Small intestine (tissue), 7 donors: ENCODE results near the gene ARPP21. TPM values are rescaled to one million over a fixed set of nuclear protein-coding genes. Genes with fewer than 3 reads are reported as not detected.

Source experiments
- DNase-seq, 2 donors: peaks; one replicate each; pipeline versions ENCODE4 v3.0.0 to v3.0.0-alpha.2; 2013
- FAIRE-seq: peaks from 2 replicates; lab custom pipeline; 2012; peaks lifted over from hg19 to GRCh38; lab: Jason Lieb, UNC
- H3K27ac ChIP-seq, 3 donors: one replicate each; pipeline ENCODE4 v1.5.1; 2013; ENCODE audit warnings: low read length in 2 of 3, mild to moderate bottlenecking in 2 of 3, control low read depth in 1 of 3, inconsistent platforms in 1 of 3, low read depth in 1 of 3, moderate library complexity in 1 of 3
- H3K27me3 ChIP-seq, 3 donors: one replicate each; pipeline ENCODE4 v1.6.1; 2013; ENCODE audit warnings: low read length in 3 of 3, inconsistent platforms in 1 of 3; ENCODE audit not compliant: control insufficient read depth in 3 of 3, insufficient read depth in 3 of 3
- H3K36me3 ChIP-seq, 3 donors: one replicate each; pipeline ENCODE4 v1.6.1; 2013; ENCODE audit warnings: low read length in 3 of 3, inconsistent platforms in 1 of 3, low read depth in 1 of 3, mild to moderate bottlenecking in 1 of 3, moderate library complexity in 1 of 3; ENCODE audit not compliant: control insufficient read depth in 3 of 3, insufficient read depth in 2 of 3
- H3K4me1 ChIP-seq, 3 donors: one replicate each; pipeline ENCODE4 v1.6.1; 2013; ENCODE audit warnings: low read length in 2 of 3, inconsistent platforms in 1 of 3, low read depth in 1 of 3, mild to moderate bottlenecking in 1 of 3, moderate library complexity in 1 of 3; ENCODE audit not compliant: control insufficient read depth in 3 of 3, insufficient read depth in 2 of 3
- H3K4me3 ChIP-seq, 3 donors: one replicate each; pipeline ENCODE4 v1.5.1; 2013; ENCODE audit warnings: low read length in 3 of 3, control low read depth in 1 of 3, inconsistent platforms in 1 of 3, low read depth in 1 of 3, mild to moderate bottlenecking in 1 of 3, moderate library complexity in 1 of 3
- H3K9me3 ChIP-seq, 2 donors: one replicate each; pipeline ENCODE4 v1.6.1; 2013; ENCODE audit warnings: low read depth in 1 of 2, low read length in 1 of 2; ENCODE audit not compliant: control insufficient read depth in 2 of 2, insufficient read depth in 1 of 2
- WGBS, 3 donors: extraction: QIAGEN DNeasy Blood & Tissue Kit; methylation state at CpG; one replicate each; pipeline ENCODE4 v1.1.7; 2013; 5-methylcytosine and 5-hydroxymethylcytosine counted together
- polyA plus RNA-seq, 4 donors: library from polyadenylated mRNA; stranded (reverse) in 3 of 4; unstranded in 1 of 4; fragments of 200-250 nt in 3 of 4; fragments of 120-200 nt in 1 of 4; gene quantifications; one replicate each; pipeline versions ENCODE4 v1.2.1 to v1.2.3, GENCODE V29; 2013
- donor health status: healthy with polysubstance abuse.
- donor health status: control.
- donor health status: control.
- donor health status: Bipolar disorder and iron deficiency.
- donor health status: healthy.

Gene ARPP21
- polyA plus RNA-seq, 4 donors, result 0.74 to 1.4 TPM; not detected in 2

DNA sequence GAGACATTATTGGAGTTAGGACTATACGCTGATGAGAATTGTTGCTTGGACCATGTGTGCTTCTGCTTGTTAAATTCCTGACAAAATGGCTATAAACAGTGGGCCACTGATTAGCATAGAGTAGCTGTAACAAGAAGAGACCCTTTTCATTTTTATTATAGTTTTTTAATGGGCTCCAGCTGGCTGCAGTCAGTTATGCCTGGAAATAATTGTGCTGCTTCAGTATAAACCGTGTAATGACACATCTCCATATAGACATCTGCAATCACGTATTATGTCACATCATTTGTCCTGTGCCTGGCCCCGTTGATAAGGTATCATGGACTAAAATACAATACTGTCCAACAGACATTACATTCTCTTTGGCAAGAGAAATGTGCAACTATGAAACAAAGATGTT is 50.9 kb downstream of the ARPP21 start:
- no peaks in the 10 kb centered on the region for H3K4me1 ChIP-seq
- no peaks in the 10 kb centered on the region for H3K27me3 ChIP-seq
- 57 to 68% (median 64%) methylated on average over 4 of the region's 4 CpGs for whole genome bisulfite sequencing, 3 donors
- H3K9me3 ChIP-seq, result no peaks in the 10 kb centered on the region
- DNase-seq (no peak), FAIRE-seq (no peak)
- no peak overlapping the region for H3K4me3 ChIP-seq
- no peak overlapping the region for H3K27ac ChIP-seq
- H3K36me3 ChIP-seq, result no peaks in the 10 kb centered on the region

DNA sequence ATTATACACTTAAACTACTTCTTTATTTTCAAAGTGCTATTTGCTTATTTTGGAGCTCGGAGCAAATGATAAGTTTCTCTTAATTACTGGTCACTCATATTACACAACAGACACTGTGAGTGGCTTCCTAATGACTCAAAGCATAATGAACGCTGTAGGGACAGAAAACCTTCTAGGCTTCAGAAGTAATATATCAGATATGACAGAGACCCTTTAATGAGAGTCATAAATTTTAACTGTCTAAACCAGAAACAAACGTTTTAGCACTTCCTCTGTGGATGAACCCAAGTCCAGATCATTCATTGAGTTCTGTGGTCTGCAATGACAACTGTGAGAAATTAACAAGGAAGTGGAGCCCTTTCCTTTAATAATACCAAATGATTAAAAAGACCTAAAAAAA is 66.6 kb downstream of the ARPP21 start:
- 37 to 40% (median 38%) methylated on average over 3 of the region's 3 CpGs for WGBS, 3 donors
- Histone ChIP-seq H3K4me3 (no peak overlapping the region), H3K4me1 (no peaks in the 10 kb centered on the region), H3K27ac (no peak overlapping the region), H3K9me3 (peaks cover 0 to 2% of the 10 kb centered on the region in 2 donors), H3K27me3 (no peaks in the 10 kb centered on the region), H3K36me3 (no peaks in the 10 kb centered on the region)
- no peak for FAIRE-seq
- DNase-seq, result no peak

DNA sequence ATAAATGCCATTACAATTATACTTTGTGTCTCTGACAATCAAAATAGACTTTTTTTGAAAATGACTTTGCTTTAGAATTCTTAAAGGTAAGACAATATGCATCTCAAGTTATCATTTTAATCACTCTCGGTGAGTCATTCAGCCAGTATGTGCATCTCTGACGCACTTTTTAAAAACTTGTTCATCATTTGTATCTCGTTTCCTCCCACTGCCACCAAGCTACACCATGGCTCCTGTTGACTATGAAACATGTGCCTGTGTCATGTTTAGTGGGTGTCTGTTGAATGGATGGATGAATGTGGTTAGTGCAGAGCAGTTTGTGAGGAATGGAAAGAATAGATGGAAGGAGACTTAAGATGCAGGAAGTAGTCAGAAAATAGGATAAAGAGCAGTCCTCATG is 68.6 kb downstream of the ARPP21 start:
- Histone ChIP-seq H3K36me3 (no peaks in the 10 kb centered on the region), H3K9me3 (peaks cover 0 to 2% of the 10 kb centered on the region in 2 donors), H3K27me3 (no peaks in the 10 kb centered on the region), H3K27ac (no peak overlapping the region), H3K4me1 (no peaks in the 10 kb centered on the region), H3K4me3 (no peak overlapping the region)
- no peak for DNase-seq
- WGBS, 3 donors, result 72 to 83% (median 78%) methylated on average over 3 of the region's 3 CpGs
- no peak for FAIRE-seq

DNA sequence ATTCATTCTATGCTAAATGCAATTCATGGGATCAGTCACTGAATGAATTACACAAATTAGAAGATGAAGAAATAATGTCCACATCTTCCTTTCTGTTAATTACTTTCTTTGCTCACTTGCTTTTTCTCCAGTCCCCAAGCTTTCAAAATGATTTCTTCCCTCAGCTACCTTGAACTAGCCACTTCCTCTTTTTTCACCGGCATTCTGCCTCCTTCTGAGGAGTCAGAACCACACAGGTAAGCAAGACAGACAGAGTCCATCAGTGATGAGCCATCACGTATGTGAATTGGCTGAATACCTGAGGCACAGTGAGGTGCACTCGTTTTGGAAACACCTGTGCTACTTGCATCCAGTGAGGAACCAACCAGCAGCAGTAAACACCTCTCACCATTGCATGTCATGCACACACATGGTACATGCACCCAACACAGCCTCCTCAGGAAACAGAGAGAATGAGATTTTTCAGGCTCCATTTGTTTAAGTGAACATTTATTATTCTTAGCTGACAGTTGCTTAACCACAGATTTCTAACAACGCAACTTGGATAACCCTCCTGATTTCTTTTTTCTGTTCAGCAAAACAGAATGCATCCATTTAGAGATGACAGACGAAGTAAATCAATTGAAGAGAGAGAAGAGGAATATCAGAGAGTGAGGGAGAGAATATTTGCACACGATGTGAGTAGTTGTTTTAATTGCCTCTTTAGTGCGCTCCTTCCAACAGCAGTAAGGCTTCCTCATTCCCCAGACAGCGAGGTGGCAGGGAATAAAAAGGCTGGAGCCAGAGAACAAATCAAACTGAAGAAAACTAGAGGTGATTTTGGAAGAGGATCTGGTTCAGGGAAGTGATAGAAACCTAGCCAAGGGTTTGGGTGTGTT is 69.3 kb downstream of the ARPP21 start:
- Histone ChIP-seq H3K27ac (no peak overlapping the region), H3K9me3 (peaks cover 0 to 2% of the 10 kb centered on the region in 2 donors), H3K4me1 (no peaks in the 10 kb centered on the region), H3K4me3 (no peak overlapping the region), H3K36me3 (no peaks in the 10 kb centered on the region), H3K27me3 (no peaks in the 10 kb centered on the region)
- DNase-seq (no peak), FAIRE-seq (no peak)
- 60 to 66% (median 61%) methylated on average over 8 of the region's 8 CpGs for WGBS, 3 donors

DNA sequence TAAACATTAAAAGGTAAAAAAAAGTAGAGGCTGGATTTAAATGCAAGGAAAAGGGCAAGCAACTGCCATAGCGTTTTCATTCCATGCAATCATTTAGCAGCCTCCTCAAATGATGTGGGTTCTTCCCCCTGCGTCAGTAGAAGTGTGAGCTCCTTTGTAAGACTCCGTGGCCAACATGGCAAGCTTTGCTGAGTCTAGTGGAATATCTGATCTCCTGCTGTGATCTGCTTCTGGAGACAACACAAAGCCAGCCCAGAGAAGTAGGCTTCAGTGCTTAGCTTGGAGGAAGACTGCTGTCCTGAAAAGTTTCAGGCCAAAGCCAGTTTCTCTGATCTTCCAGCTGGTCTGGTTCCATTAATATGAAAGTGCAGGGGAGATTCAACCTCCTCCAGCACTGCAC is 70.4 kb downstream of the ARPP21 start:
- WGBS, 3 donors, result 80 to 83% (median 83%) methylated on average over 3 of the region's 3 CpGs
- no peaks in the 10 kb centered on the region for H3K36me3 ChIP-seq
- peaks cover 0 to 2% of the 10 kb centered on the region in 2 donors for H3K9me3 ChIP-seq
- no peak overlapping the region for H3K4me3 ChIP-seq
- H3K4me1 ChIP-seq, result no peaks in the 10 kb centered on the region
- H3K27me3 ChIP-seq, result no peaks in the 10 kb centered on the region
- H3K27ac ChIP-seq, result no peak overlapping the region
- DNase-seq (no peak), FAIRE-seq (no peak)

DNA sequence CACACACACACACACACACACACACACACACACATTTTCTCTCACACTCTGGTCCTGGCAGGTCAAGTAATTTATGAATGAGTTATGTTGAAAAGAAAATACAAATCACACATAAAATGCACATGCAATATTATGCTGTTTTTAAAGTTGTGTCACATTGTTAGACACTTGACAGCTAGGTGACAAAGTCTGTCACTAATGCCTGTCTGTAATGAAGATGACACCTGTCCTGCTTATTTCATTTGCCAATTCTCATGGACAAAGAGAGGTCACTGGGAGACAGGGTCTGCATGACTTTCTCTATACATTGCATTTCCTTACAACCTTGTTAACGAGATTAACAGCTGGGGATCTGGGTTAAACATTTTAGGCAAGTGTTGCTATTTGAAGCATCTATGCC is 71.2 kb downstream of the ARPP21 start:
- Histone ChIP-seq H3K27ac (no peak overlapping the region), H3K27me3 (no peaks in the 10 kb centered on the region), H3K36me3 (no peaks in the 10 kb centered on the region), H3K9me3 (peaks cover 0 to 2% of the 10 kb centered on the region in 2 donors), H3K4me3 (no peak overlapping the region), H3K4me1 (no peaks in the 10 kb centered on the region)
- FAIRE-seq, result no peak
- WGBS, 3 donors, result 44 to 58% (median 53%) methylated on average over 1 of the region's 1 CpG
- no peak for DNase-seq

DNA sequence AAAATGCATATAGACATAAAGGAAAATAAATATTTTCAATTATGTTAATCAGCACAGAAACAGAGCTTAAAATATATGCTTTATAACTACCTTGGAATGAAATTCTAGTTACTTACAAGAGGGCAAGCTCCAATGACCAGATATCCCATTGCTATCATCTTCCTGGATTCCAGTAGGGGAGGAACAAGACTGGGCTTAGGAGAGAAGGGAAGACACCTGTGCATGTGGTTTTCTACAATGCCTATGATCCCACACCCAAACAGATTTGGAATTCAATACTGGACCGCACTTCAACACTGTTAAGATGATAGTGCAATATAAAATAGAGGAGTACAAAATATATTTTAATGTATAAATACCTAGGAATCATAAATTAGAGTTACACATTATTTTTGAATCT is 79.6 kb downstream of the ARPP21 start:
- no peak for DNase-seq
- no peaks in the 10 kb centered on the region for H3K4me1 ChIP-seq
- FAIRE-seq, result no peak
- H3K27ac ChIP-seq, result no peak overlapping the region
- H3K4me3 ChIP-seq, result no peak overlapping the region
- H3K27me3 ChIP-seq, result no peaks in the 10 kb centered on the region
- H3K36me3 ChIP-seq, result no peaks in the 10 kb centered on the region
- 86 to 93% (median 88%) methylated on average over 1 of the region's 1 CpG for WGBS, 3 donors
- no peaks in the 10 kb centered on the region for H3K9me3 ChIP-seq

DNA sequence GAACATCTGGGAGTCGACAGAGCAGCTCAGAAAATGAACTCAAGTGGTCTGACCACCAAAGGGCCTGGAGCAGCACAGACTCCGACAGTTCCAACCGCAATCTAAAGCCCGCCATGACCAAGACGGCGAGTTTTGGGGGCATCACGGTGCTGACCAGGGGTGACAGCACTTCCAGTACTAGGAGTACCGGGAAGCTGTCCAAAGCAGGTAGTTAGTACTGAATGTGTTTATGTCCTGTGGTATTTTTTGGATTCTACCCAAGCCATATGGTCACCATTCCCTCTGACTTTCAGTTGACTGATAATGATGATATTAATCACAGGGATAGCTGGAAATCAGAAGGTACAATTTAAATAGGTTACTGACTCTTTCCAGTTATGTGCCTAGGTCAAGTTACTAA is 82.3 kb downstream of the ARPP21 start:
- 81 to 89% (median 86%) methylated on average over 8 of the region's 8 CpGs for WGBS, 3 donors
- Histone ChIP-seq H3K27me3 (no peaks in the 10 kb centered on the region), H3K4me1 (no peaks in the 10 kb centered on the region), H3K36me3 (no peaks in the 10 kb centered on the region), H3K27ac (no peak overlapping the region), H3K9me3 (no peaks in the 10 kb centered on the region), H3K4me3 (no peak overlapping the region)
- DNase-seq (no peak), FAIRE-seq (no peak)

DNA sequence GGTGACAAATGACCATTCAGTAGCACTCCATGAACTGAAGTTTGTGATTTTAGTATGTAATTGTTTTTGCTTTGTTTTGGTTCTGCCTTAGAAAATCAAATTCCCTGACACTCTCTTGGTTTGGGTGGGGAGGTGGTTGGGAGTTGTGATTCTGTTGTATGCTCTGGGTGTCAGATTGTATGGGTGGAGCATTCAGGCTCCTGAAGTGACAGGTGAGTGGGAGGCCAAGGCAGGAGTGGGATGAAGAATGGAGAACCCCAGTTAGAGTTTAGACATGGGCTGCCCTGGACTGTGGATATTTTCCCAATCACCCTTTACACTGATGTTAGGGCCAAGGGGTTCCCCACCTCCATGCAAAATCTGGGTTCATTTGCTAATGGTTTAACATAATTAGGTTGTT is 83.6 kb downstream of the ARPP21 start:
- no peaks in the 10 kb centered on the region for H3K36me3 ChIP-seq
- H3K9me3 ChIP-seq, result no peaks in the 10 kb centered on the region
- H3K27me3 ChIP-seq, result no peaks in the 10 kb centered on the region
- no peak overlapping the region for H3K4me3 ChIP-seq
- H3K4me1 ChIP-seq, result no peaks in the 10 kb centered on the region
- FAIRE-seq (no peak), DNase-seq (no peak)
- no peak overlapping the region for H3K27ac ChIP-seq
